Thyroid gland (tissue), 4 donors: ENCODE measurements around the gene INO80E.

Experiments
- POLR2A ChIP-seq, 2 donors: fragments of 450-650 bp; IDR thresholded peaks; one replicate each; pipeline ENCODE4 v1.6.1; 2017; ENCODE audit warnings: antibody characterized with exemption in 2 of 2, mild to moderate bottlenecking in 2 of 2, moderate library complexity in 1 of 2
- TF ChIP-seq, protein P1 (sequence below), 6 experiments: fragments of 200-600 bp in 3 of 6; fragments of 450-650 bp in 3 of 6; sonication (generic) in 3 of 6; IDR thresholded peaks; one replicate each; pipeline ENCODE4 v1.5.1; 2016 to 2019; ENCODE audit warnings: antibody characterized with exemption in 6 of 6, mild to moderate bottlenecking in 2 of 6, inconsistent platforms in 1 of 6, moderate library complexity in 1 of 6

DNA sequence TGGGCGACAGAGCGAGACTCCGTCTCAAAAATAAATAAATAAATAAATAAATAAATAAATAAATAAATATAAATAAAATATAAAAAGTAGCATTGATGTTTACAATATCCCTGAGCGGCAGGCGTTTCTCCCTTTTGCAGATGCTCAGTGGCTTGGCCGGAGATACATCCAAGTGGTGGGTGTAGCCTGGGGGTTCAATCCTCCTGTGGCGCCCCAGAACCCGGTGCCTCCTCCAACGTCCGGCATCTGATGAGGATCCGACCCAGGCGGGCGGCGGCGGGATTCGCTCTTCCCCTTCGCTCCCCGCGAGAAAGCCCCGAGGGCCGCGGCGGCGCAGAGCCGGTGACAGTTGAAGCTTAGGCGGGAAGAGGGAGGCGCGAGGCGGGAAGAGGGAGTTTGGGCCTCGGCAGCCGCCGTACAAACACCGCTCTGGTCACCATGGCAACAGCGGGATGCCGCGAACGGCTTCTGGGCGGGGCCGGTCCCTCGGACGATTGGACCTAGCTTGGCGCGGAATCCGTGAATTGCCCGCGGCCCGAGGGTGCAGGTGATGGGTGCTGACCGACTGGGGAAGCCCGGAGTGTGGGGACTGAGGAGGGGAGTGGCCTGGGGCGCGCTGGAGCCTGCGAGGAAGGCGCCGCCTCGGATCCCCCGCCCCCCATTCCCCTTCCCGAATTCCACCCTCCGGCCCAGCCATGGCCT is 56.8 kb downstream of the INO80E start:
- TF ChIP-seq, protein P1, sequence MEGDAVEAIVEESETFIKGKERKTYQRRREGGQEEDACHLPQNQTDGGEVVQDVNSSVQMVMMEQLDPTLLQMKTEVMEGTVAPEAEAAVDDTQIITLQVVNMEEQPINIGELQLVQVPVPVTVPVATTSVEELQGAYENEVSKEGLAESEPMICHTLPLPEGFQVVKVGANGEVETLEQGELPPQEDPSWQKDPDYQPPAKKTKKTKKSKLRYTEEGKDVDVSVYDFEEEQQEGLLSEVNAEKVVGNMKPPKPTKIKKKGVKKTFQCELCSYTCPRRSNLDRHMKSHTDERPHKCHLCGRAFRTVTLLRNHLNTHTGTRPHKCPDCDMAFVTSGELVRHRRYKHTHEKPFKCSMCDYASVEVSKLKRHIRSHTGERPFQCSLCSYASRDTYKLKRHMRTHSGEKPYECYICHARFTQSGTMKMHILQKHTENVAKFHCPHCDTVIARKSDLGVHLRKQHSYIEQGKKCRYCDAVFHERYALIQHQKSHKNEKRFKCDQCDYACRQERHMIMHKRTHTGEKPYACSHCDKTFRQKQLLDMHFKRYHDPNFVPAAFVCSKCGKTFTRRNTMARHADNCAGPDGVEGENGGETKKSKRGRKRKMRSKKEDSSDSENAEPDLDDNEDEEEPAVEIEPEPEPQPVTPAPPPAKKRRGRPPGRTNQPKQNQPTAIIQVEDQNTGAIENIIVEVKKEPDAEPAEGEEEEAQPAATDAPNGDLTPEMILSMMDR (IDR thresholded peaks at IDR 0.05): no peak
- no peak for TF ChIP-seq POLR2A (IDR thresholded peaks at IDR 0.05)
